OCI-LY7 (cell line): ENCODE data around the gene ARHGEF17. TPM values are rescaled to one million over a fixed set of nuclear protein-coding genes. Genes with fewer than 3 reads are reported as not detected.

Experiments
- BruUV-seq: library from RNA; stranded (reverse); fragments of 400-500 nt; replicated peaks from 2 replicates; lab custom pipeline; 2021; lab: Mats Ljungman, UMichigan
- CTCF ChIA-PET: fragments of 300-600 bp; sonication (Branson Sonifier 250); formaldehyde crosslinking; loops from one replicate; lab custom pipeline; 2022; ENCODE audit warnings: antibody characterized with exemption; ENCODE audit not compliant: unreplicated experiment; lab: Charles Lee
- POLR2A ChIA-PET: fragments of 300-600 bp; sonication (Branson Sonifier 250); formaldehyde crosslinking; loops from one replicate; lab custom pipeline; 2022; ENCODE audit warnings: antibody characterized with exemption; lab: Charles Lee
- DNase-seq: peaks from one replicate; pipeline ENCODE4 v3.0.0-alpha.2; 2015; ENCODE audit warnings: low spot score
- H2AFZ ChIP-seq: fragments of 200-600 bp; sonication (generic), shearing (Covaris generic); 2 replicates; pipeline ENCODE4 v1.6.1; 2014; ENCODE audit warnings: mild to moderate bottlenecking, antibody characterized with exemption, low read length, moderate library complexity
- H3K27ac ChIP-seq: fragments of 200-600 bp; sonication (generic); 2 replicates; pipeline ENCODE4 v1.5.1; 2014; ENCODE audit warnings: mixed run types, low read depth, mild to moderate bottlenecking, moderate library complexity, low read length, inconsistent platforms; ENCODE audit not compliant: poor library complexity, severe bottlenecking
- H3K36me3 ChIP-seq: fragments of 200-600 bp; sonication (generic); 2 replicates; pipeline ENCODE4 v1.6.1; 2014; ENCODE audit warnings: mild to moderate bottlenecking, antibody characterized with exemption, low read length, moderate library complexity, mixed read lengths; ENCODE audit not compliant: insufficient read depth
- H3K4me1 ChIP-seq: fragments of 200-600 bp; sonication (generic); 2 replicates; pipeline ENCODE4 v1.5.1; 2014; ENCODE audit warnings: mild to moderate bottlenecking, low read length; ENCODE audit not compliant: insufficient read depth, poor library complexity, severe bottlenecking
- H3K4me2 ChIP-seq: fragments of 200-600 bp; sonication (generic); 2 replicates; pipeline ENCODE4 v1.6.1; 2014; ENCODE audit warnings: mild to moderate bottlenecking, low read length
- H3K4me3 ChIP-seq: fragments of 200-600 bp; sonication (generic); 2 replicates; pipeline ENCODE4 v1.5.1; 2014; ENCODE audit warnings: mild to moderate bottlenecking, low read depth, low read length; ENCODE audit not compliant: poor library complexity, severe bottlenecking
- H3K79me2 ChIP-seq: fragments of 200-600 bp; sonication (generic); 2 replicates; pipeline ENCODE4 v1.6.1; 2016; ENCODE audit warnings: low read depth, mild to moderate bottlenecking, low read length, moderate library complexity, mixed read lengths; ENCODE audit not compliant: insufficient read depth
- H3K9me2 ChIP-seq: fragments of 200-600 bp; sonication (generic); 2 replicates; pipeline ENCODE4 v1.6.1; 2016; ENCODE audit warnings: mild to moderate bottlenecking, low read length, mixed read lengths; ENCODE audit not compliant: insufficient read depth
- H3K9me3 ChIP-seq: fragments of 200-600 bp; sonication (generic); 2 replicates; pipeline ENCODE4 v1.6.1; 2014; ENCODE audit warnings: mild to moderate bottlenecking, mixed run types, low read length, mixed read lengths
- H4K20me1 ChIP-seq: fragments of 200-600 bp; sonication (generic); 2 replicates; pipeline ENCODE4 v1.6.1; 2014; ENCODE audit warnings: mild to moderate bottlenecking, antibody characterized with exemption, low read length, moderate library complexity, mixed read lengths; ENCODE audit not compliant: insufficient read depth
- EZH2phosphoT487 ChIP-seq: fragments of 200-600 bp; sonication (generic); IDR thresholded peaks from 2 replicates; pipeline ENCODE4 v1.6.1; 2018; ENCODE audit warnings: low read depth, borderline replicate concordance, mild to moderate bottlenecking, mixed run types, antibody characterized with exemption, low read length, moderate library complexity, mixed read lengths
- intact Hi-C: fragments of 100-400 bp; cut with micrococcal nuclease; formaldehyde crosslinking; loops from one replicate; pipeline ENCODE4 v1.10.0; 2022; ENCODE audit not compliant: unreplicated experiment
- total RNA-seq, 2 experiments: library from RNA; depleted of rRNA in 1 of 2; stranded (reverse); fragments of >200 nt in 1 of 2; shearing (Covaris generic) in 1 of 2; gene quantifications; 2 replicates each; pipeline ENCODE4 v1.2.3, GENCODE V29; 2014 to 2022
- TF ChIP-seq, protein P1 (sequence below): fragments of 200-600 bp; sonication (generic); conservative IDR thresholded peaks from 2 replicates; pipeline ENCODE4 v1.5.1; 2014; ENCODE audit warnings: mild to moderate bottlenecking, antibody characterized with exemption, low read length, moderate library complexity, mixed read lengths

ARHGEF17 gene
- total RNA-seq, 2 experiments from 2014 or later = 0.19 to 1.4 TPM

DNA sequence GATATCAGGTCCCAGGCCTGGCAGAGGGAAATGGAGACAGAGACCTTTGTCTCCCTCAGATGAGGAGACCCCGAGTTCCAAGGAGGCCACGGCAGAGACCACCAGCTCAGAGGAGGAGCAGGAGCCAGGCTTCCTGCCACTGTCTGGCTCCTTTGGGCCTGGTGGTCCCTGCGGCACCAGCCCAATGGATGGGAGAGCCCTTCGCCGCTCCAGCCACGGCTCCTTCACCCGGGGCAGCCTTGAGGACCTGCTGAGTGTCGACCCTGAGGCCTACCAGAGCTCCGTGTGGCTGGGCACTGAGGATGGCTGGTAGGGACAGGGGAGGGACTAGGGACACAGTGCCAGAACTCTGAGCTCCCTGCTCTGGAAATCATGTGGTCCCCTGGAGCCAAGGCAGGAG lies 55.1 kb downstream of the ARHGEF17 start:
- Histone ChIP-seq H3K79me2 (no peaks in the 10 kb centered on the region), H3K9me3 (no peaks in the 10 kb centered on the region), H3K4me1 (peaks cover 42% of the 10 kb centered on the region), H2AFZ (no peak overlapping the region), H3K9me2 (no peaks in the 10 kb centered on the region), H3K4me3 (no peak overlapping the region), H3K4me2 (no peak overlapping the region), H3K27ac (no peak overlapping the region), H3K36me3 (no peaks in the 10 kb centered on the region), H4K20me1 (no peaks in the 10 kb centered on the region)
- CTCF ChIA-PET = no interaction called here
- no TSS peak for BruUV-seq
- TF ChIP-seq, protein P1, sequence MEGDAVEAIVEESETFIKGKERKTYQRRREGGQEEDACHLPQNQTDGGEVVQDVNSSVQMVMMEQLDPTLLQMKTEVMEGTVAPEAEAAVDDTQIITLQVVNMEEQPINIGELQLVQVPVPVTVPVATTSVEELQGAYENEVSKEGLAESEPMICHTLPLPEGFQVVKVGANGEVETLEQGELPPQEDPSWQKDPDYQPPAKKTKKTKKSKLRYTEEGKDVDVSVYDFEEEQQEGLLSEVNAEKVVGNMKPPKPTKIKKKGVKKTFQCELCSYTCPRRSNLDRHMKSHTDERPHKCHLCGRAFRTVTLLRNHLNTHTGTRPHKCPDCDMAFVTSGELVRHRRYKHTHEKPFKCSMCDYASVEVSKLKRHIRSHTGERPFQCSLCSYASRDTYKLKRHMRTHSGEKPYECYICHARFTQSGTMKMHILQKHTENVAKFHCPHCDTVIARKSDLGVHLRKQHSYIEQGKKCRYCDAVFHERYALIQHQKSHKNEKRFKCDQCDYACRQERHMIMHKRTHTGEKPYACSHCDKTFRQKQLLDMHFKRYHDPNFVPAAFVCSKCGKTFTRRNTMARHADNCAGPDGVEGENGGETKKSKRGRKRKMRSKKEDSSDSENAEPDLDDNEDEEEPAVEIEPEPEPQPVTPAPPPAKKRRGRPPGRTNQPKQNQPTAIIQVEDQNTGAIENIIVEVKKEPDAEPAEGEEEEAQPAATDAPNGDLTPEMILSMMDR = no peak
- no peak for TF ChIP-seq EZH2phosphoT487
- POLR2A ChIA-PET = no interaction called here
- intact Hi-C loops = no loop called here
- DNase-seq = no peak

DNA sequence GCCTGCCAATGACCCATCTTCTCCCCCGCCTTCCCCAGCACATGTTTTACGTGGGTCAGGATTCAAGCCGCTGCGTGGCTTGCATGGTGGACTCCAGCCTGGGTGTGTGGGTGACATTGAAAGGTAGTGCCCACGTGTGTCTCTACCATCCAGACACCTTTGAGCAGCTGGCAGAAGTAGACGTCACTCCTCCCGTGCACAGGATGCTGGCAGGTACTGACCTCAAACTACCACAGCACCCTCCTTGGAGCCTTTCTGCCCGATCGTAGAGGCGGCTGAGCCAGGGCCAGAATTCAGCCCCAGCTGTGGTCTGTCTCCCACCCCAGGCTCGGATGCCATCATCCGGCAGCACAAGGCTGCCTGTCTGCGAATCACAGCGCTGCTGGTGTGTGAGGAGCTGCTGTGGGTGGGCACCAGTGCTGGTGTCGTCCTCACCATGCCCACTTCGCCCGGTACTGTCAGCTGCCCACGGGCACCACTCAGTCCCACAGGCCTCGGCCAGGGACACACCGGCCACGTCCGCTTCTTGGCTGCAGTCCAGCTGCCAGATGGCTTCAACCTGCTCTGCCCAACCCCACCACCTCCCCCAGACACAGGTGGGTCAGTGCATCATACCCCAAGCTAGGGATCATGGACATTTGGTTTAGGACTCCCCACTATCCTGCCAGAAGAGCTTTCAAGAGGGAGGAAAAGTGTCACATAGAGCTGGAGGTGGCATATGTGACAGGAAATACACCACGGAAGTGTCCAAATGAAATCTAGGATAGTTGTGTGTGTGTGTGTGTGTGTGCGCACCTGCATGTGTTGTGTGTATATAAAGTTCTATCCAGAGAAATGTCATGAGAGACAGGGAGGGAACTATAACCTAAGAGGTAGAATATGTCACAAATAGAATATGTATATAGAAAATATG lies 57.5 kb downstream of the ARHGEF17 start:
- Histone ChIP-seq H3K27ac (peak overlapping the region; percentile 56), H3K4me2 (peak overlapping the region; percentile 51)

More for the DNA sequence above, 57.5 kb downstream of the ARHGEF17 start:
- Histone ChIP-seq H3K9me2 (no peaks in the 10 kb centered on the region), H3K4me1 (peaks cover 42% of the 10 kb centered on the region), H3K9me3 (no peaks in the 10 kb centered on the region), H3K4me3 (peak overlapping the region; percentile 22), H4K20me1 (no peaks in the 10 kb centered on the region), H3K79me2 (no peaks in the 10 kb centered on the region), H2AFZ (peak overlapping the region; percentile 58), H3K36me3 (no peaks in the 10 kb centered on the region)
- no TSS peak for BruUV-seq
- CTCF ChIA-PET = interaction anchor here (0.5 to 1.3 kb wide), 3 partner anchors 11 to 108 kb away, joined by 3 to 4 read pairs (median 4); no protein-coding TSS in a partner anchor
- DNase-seq = no peak
- TF ChIP-seq, protein P1 = no peak
- TF ChIP-seq EZH2phosphoT487 = no peak
- intact Hi-C loops = no loop called here
- POLR2A ChIA-PET = interaction anchor here (0.5 to 2.1 kb wide), 6 partner anchors 13 to 325 kb away, joined by 3 to 7 read pairs (median 5); no protein-coding TSS in a partner anchor
